H1 (cell line): ENCODE results near the gene L3MBTL4. TPM values are rescaled to one million over a fixed set of nuclear protein-coding genes. Genes with fewer than 3 reads are reported as not detected.

Source experiments
- CTCF ChIA-PET: fragments of 300-600 bp; sonication (Branson Sonifier 250); formaldehyde crosslinking; loops from one replicate; lab custom pipeline; 2021; ENCODE audit not compliant: partially characterized antibody; lab: Charles Lee
- POLR2A ChIA-PET: fragments of 300-600 bp; sonication (Branson Sonifier 250); formaldehyde crosslinking; loops from one replicate; lab custom pipeline; 2021; ENCODE audit warnings: inconsistent platforms; ENCODE audit not compliant: partially characterized antibody; lab: Charles Lee
- DNase-seq, 2 experiments: peaks; one replicate each; pipeline versions ENCODE4 v3.0.0 to v3.0.0-alpha.2; 2010 to 2022; ENCODE audit warnings: low spot score in 2 of 2, low read depth in 1 of 2, mixed read lengths in 1 of 2
- FAIRE-seq: peaks from 2 replicates; lab custom pipeline; 2011; peaks lifted over from hg19 to GRCh38; lab: Jason Lieb, UNC
- H2AFZ ChIP-seq: 2 replicates; pipeline ENCODE4 v1.8.1; 2012; ENCODE audit warnings: low read length, inconsistent platforms
- H2AK5ac ChIP-seq: 2 replicates; pipeline ENCODE4 v1.6.1; 2013; ENCODE audit warnings: low read depth, low read length
- H2BK120ac ChIP-seq: replicated peaks from 2 replicates; pipeline ENCODE3; 2013; ENCODE audit warnings: low read depth, low read length, inconsistent platforms
- H2BK12ac ChIP-seq: 2 replicates; pipeline ENCODE4 v1.6.1; 2013; ENCODE audit warnings: low read depth, low read length
- H2BK15ac ChIP-seq: 2 replicates; pipeline ENCODE4 v1.6.1; 2013; ENCODE audit warnings: low read length
- H2BK20ac ChIP-seq: 2 replicates; pipeline ENCODE4 v1.6.1; 2013; ENCODE audit warnings: low read length
- H2BK5ac ChIP-seq: 2 replicates; pipeline ENCODE4 v1.6.1; 2013; ENCODE audit warnings: low read depth, low read length
- H3K14ac ChIP-seq: 2 replicates; pipeline ENCODE4 v1.6.1; 2013; ENCODE audit warnings: inconsistent platforms; ENCODE audit not compliant: insufficient read length
- H3K18ac ChIP-seq: 2 replicates; pipeline ENCODE4 v1.6.1; 2013; ENCODE audit warnings: low read length; ENCODE audit errors: extremely low read depth
- H3K23ac ChIP-seq: 2 replicates; pipeline ENCODE4 v1.6.1; 2013; ENCODE audit warnings: inconsistent platforms; ENCODE audit not compliant: insufficient read length
- H3K23me2 ChIP-seq: 2 replicates; pipeline ENCODE4 v1.6.1; 2013; ENCODE audit warnings: low read depth, low read length
- H3K27ac ChIP-seq: 2 replicates; pipeline ENCODE4 v1.6.1; 2011; ENCODE audit warnings: low read depth, low read length, inconsistent platforms
- H3K27me3 ChIP-seq, 4 experiments: replicated peaks in 1 of 4; 1 replicate in 1 of 4; 2 replicates in 3 of 4; pipeline versions ENCODE4 v1.6.1 to v1.8.1; 2011 to 2013; ENCODE audit warnings: low read length in 3 of 4, mild to moderate bottlenecking in 3 of 4, inconsistent platforms in 2 of 4, mixed read lengths in 2 of 4, moderate library complexity in 1 of 4; ENCODE audit not compliant: control insufficient read depth in 3 of 4, insufficient read depth in 3 of 4; ENCODE audit errors: extremely low read depth in 1 of 4
- H3K36me3 ChIP-seq, 4 experiments: 2 replicates each; pipeline versions ENCODE4 v1.6.1 to v1.8.1; 2011 to 2013; ENCODE audit warnings: mild to moderate bottlenecking in 4 of 4, low read length in 3 of 4, moderate library complexity in 2 of 4, control low read depth in 1 of 4, inconsistent platforms in 1 of 4; ENCODE audit not compliant: insufficient read depth in 4 of 4, control insufficient read depth in 2 of 4
- H3K4ac ChIP-seq: replicated peaks from 2 replicates; pipeline ENCODE3; 2013; ENCODE audit warnings: low read length, low read depth, mixed read lengths, inconsistent platforms; ENCODE audit not compliant: insufficient read length
- H3K4me1 ChIP-seq, 4 experiments: replicated peaks in 1 of 4; 1 replicate in 1 of 4; 2 replicates in 3 of 4; pipeline versions ENCODE4 v1.6.1 to v1.8.1; 2011 to 2013; ENCODE audit warnings: low read length in 3 of 4, inconsistent platforms in 2 of 4, mixed read lengths in 1 of 4; ENCODE audit not compliant: insufficient read depth in 4 of 4, control insufficient read depth in 3 of 4
- H3K4me2 ChIP-seq, 2 experiments: 2 replicates each; pipeline versions ENCODE4 v1.6.1 to v1.8.1; 2011 to 2013; ENCODE audit warnings: low read depth in 2 of 2, low read length in 2 of 2, control low read depth in 1 of 2, inconsistent platforms in 1 of 2, mild to moderate bottlenecking in 1 of 2; ENCODE audit not compliant: insufficient read depth in 1 of 2
- H3K4me3 ChIP-seq, 4 experiments: fragments of 200-600, 300-600 bp in 1 of 4; sonication (generic), shearing (Covaris generic), sonication (Bioruptor Twin) in 1 of 4; 2 replicates each; pipeline versions ENCODE4 v1.5.1 to v1.8.1; 2011 to 2016; ENCODE audit warnings: low read length in 4 of 4, low read depth in 3 of 4, control low read depth in 2 of 4, inconsistent platforms in 2 of 4, mild to moderate bottlenecking in 2 of 4, mixed read lengths in 1 of 4, moderate library complexity in 1 of 4; ENCODE audit not compliant: insufficient read depth in 2 of 4; ENCODE audit errors: extremely low read depth in 1 of 4
- H3K56ac ChIP-seq: replicated peaks from 2 replicates; pipeline ENCODE3; 2013; ENCODE audit warnings: low read depth, mild to moderate bottlenecking, mixed read lengths, low read length, inconsistent platforms; ENCODE audit not compliant: insufficient read length
- H3K79me1 ChIP-seq: 2 replicates; pipeline ENCODE4 v1.6.1; 2013; ENCODE audit warnings: low read depth, low read length, control low read depth
- H3K79me2 ChIP-seq, 2 experiments: 2 replicates each; pipeline versions ENCODE4 v1.6.1 to v1.8.1; 2012 to 2013; ENCODE audit warnings: low read length in 2 of 2, mild to moderate bottlenecking in 2 of 2, inconsistent platforms in 1 of 2; ENCODE audit not compliant: insufficient read depth in 2 of 2, control insufficient read depth in 1 of 2
- H3K9ac ChIP-seq, 4 experiments: replicated peaks in 1 of 4; 1 replicate in 1 of 4; 2 replicates in 3 of 4; pipeline versions ENCODE4 v1.6.1 to v1.8.1; 2011 to 2013; ENCODE audit warnings: low read depth in 3 of 4, low read length in 3 of 4, control low read depth in 2 of 4, mild to moderate bottlenecking in 2 of 4, moderate library complexity in 2 of 4, inconsistent platforms in 1 of 4; ENCODE audit errors: extremely low read depth in 1 of 4
- H3K9me3 ChIP-seq, 2 experiments: 2 replicates each; pipeline versions ENCODE4 v1.6.1 to v1.8.1; 2012 to 2013; ENCODE audit warnings: mild to moderate bottlenecking in 2 of 2, moderate library complexity in 2 of 2, control low read depth in 1 of 2, inconsistent platforms in 1 of 2, low read depth in 1 of 2, low read length in 1 of 2, mixed read lengths in 1 of 2; ENCODE audit not compliant: insufficient read depth in 2 of 2
- H4K20me1 ChIP-seq, 2 experiments: replicated peaks in 1 of 2; 2 replicates each; pipeline versions ENCODE3 to v1.8.1; 2011 to 2013; ENCODE audit warnings: inconsistent platforms in 2 of 2, low read length in 2 of 2, mild to moderate bottlenecking in 1 of 2; ENCODE audit not compliant: insufficient read depth in 2 of 2, control insufficient read depth in 1 of 2
- H4K5ac ChIP-seq: 2 replicates; pipeline ENCODE4 v1.6.1; 2013; ENCODE audit warnings: low read length, low read depth, mixed read lengths, inconsistent platforms; ENCODE audit not compliant: insufficient read length
- H4K8ac ChIP-seq: 2 replicates; pipeline ENCODE4 v1.8.0; 2013; ENCODE audit warnings: mild to moderate bottlenecking, moderate library complexity, low read length, inconsistent platforms; ENCODE audit not compliant: insufficient read depth; ENCODE audit errors: extremely low read depth
- H4K91ac ChIP-seq: replicated peaks from 2 replicates; pipeline ENCODE3; 2013; ENCODE audit warnings: low read length, mixed read lengths, inconsistent platforms; ENCODE audit not compliant: insufficient read length
- JUN ChIP-seq: IDR thresholded peaks from 2 replicates; pipeline ENCODE4 v1.6.1; 2011; ENCODE audit warnings: low read depth, mild to moderate bottlenecking, improper control_type of control experiment, low read length
- WGBS, 2 experiments: shearing (Covaris generic) in 1 of 2; methylation state at CpG; one replicate each; pipeline versions ENCODE4 v1.1.6 to v1.1.7; 2013 to 2015; ENCODE audit warnings: low lambda C conversion rate in 2 of 2, mixed read lengths in 2 of 2, inconsistent platforms in 1 of 2, low coverage in 1 of 2, missing lambda C conversion rate in 1 of 2; ENCODE audit not compliant: insufficient replicate concordance in 2 of 2, insufficient coverage in 1 of 2, insufficient read length in 1 of 2; ENCODE audit errors: extremely low coverage in 1 of 2, missing lambda C conversion rate in 1 of 2; 5-methylcytosine and 5-hydroxymethylcytosine counted together
- polyA plus RNA-seq, 7 experiments: library from polyadenylated mRNA; depleted of rRNA in 3 of 7; stranded (reverse) in 5 of 7; unstranded in 2 of 7; fragments of >200 nt in 5 of 7; fragments of 200-250 nt in 2 of 7; gene quantifications; 1 replicate in 5 of 7; 2 replicates in 1 of 7; 4 replicates in 1 of 7; pipeline versions ENCODE4 v1.2.1 to v1.2.3, GENCODE V29; 2011 to 2013; ENCODE audit warnings: missing spikeins in 2 of 7, mixed read lengths in 2 of 7
- total RNA-seq: library from RNA; stranded (reverse); fragmentation: NEBNext Ultra II Directional; extraction: Animal tissue kit (Norgen Biotek cat#: 25700); gene quantifications from 2 replicates; pipeline ENCODE4 v1.2.1, GENCODE V29; 2021

L3MBTL4 gene
- total and polyA plus RNA-seq, 2 of the 8 experiments (the other 6 are each of a cell fraction or from before 2014, with no cell fraction given), result 1.0 to 2.1 TPM

- Histone ChIP-seq H3K4me3 (no peak overlapping the region), H3K27me3 (no peaks in the 10 kb centered on the region), H4K5ac (no peak overlapping the region), H3K36me3 (no peaks in the 10 kb centered on the region), H3K14ac (no peak overlapping the region), H3K79me1 (no peaks in the 10 kb centered on the region), H3K9ac (no peak overlapping the region), H3K4me1 (peaks cover 0 to 5% (median 2%) of the 10 kb centered on the region in 4 experiments; a peak in 2 of 7 replicates), H3K27ac (no peak overlapping the region), H2AFZ (no peak overlapping the region), H2AK5ac (no peak overlapping the region), H3K4ac (no peak overlapping the region), H3K18ac (no peak overlapping the region), H4K91ac (no peak overlapping the region), H2BK15ac (no peak overlapping the region), H3K56ac (no peak overlapping the region), H3K9me3 (no peaks in the 10 kb centered on the region), H2BK20ac (no peak overlapping the region), H3K4me2 (no peak overlapping the region), H2BK120ac (no peak overlapping the region), H2BK5ac (no peak overlapping the region), H4K20me1 (no peaks in the 10 kb centered on the region), H2BK12ac (no peak overlapping the region), H3K23ac (no peak overlapping the region), H3K23me2 (no peaks in the 10 kb centered on the region), H3K79me2 (no peaks in the 10 kb centered on the region), H4K8ac (no peak overlapping the region)
- POLR2A ChIA-PET, result no interaction called here
- 92% methylated on average over 3 of the region's 3 CpGs; no CpG with 5 or more reads in 1 of the 2 experiments for WGBS, 2 experiments
- CTCF ChIA-PET, result no interaction called here
- no peak for TF ChIP-seq JUN
- DNase-seq (no peak), FAIRE-seq (no peak)
Measured at GRCh38 chr18:6210349-6211173, 204.2 kb downstream of the L3MBTL4 start.
